Hematopoietic multipotent progenitor cell treated with erythropoietin and hydrocortisone succinate and interleukin-3 and kit ligand, for 6 days (in vitro differentiated cells): ENCODE measurements around the gene IFTAP.

Experiments used
- DNase-seq: peaks from one replicate; pipeline ENCODE4 v3.0.0-alpha.2; 2015

The IFTAP gene

GRCh38 chr11:36600180-36600579, 5.9 kb downstream of the IFTAP start:
- no peak for DNase-seq

- peak; percentile 39 for DNase-seq
Observed at GRCh38 chr11:36601155-36601554, 6.9 kb downstream of the IFTAP start.

DNA sequence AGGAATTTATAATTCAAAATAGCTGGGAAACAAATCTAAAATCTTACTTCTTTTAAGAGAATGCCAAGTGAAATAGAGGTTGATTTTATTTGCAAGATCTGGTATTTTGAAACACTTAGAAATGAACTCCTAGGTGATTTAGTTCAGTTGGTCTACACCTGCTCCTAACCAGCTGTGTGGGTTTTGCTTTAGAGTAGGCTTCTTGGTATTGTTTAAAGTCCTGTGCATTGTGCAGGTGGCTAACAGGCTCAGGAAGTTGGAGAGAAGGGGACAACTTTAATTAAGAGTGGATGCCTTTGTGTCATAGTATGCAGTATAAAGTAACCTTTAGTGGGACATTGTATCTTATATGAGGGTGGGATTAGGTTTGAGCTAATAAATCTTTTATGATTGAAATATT, 7.8 kb downstream of the IFTAP start:
- DNase-seq: no peak

DNA sequence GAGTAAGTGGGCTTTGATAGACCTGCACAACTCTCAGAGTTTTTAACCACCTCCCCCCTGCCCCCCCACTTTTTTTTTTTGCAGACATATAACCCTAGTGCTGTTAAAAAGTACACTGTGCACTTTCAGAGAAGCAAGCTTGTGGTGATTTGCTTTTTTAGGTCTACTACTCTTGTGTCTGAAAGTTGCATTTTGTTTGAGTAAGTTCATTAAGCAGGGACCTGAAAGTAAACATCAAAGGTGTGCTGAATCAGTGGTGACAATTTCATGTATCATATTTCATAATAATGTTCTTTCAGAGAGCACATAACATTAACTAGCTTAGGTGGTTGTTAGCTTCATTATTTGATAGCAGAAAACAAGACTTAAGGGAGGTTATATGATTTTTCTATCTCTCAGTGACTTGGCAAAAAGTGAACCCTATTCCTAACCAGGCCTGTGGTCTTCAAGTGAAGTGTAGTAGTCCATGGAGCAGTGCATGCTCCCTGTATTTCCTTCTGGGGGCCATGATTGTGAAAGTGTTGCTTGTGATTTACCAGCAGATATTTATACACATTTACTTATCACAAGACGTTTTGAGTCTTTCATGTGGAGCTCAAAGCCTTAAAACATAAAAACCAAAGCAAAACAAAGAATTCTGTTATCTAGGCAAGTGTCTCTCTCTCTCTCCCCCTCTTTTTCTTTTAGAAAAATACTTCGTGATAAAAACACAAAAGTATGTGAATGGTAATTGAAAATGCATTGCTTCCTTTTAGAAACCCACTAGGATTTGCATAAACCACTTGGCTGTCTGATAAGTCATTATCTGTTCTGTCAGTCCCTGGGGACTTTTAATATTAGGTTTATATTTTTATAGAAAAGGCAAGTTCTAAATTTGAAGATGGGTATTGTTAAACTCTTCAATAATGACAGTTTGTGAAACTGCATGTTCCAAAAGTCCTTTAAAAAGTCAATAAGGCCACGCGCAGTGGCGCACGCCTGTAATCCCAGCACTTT, 11.2 kb downstream of the IFTAP start:
- DNase-seq: peak; percentile 14

- DNase-seq: no peak
Observed at GRCh38 chr11:36608491-36609199, 14.3 kb downstream of the IFTAP start.

DNA sequence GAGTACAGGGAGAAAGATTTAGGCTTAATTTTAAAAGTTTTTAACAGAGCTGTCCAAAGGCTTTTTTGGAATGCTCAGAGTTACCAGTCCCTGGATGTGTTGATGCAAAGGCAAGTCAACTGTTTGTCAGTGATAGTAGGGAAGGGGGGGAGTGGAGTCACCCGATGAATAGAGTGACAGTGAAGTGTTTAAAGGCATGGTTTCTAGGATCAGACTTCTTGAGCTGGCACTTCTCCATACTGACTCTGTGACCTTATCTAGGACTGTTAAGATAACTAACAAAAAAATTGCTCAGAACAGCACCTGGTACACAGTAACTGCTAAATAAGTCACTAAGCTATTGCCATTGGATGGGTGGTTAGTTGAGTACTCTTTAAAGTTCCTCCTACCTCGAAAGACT, 15.1 kb downstream of the IFTAP start:
- peak; percentile 40 for DNase-seq

- no peak for DNase-seq
Observed at GRCh38 chr11:36615826-36616225, 21.5 kb downstream of the IFTAP start.

DNA sequence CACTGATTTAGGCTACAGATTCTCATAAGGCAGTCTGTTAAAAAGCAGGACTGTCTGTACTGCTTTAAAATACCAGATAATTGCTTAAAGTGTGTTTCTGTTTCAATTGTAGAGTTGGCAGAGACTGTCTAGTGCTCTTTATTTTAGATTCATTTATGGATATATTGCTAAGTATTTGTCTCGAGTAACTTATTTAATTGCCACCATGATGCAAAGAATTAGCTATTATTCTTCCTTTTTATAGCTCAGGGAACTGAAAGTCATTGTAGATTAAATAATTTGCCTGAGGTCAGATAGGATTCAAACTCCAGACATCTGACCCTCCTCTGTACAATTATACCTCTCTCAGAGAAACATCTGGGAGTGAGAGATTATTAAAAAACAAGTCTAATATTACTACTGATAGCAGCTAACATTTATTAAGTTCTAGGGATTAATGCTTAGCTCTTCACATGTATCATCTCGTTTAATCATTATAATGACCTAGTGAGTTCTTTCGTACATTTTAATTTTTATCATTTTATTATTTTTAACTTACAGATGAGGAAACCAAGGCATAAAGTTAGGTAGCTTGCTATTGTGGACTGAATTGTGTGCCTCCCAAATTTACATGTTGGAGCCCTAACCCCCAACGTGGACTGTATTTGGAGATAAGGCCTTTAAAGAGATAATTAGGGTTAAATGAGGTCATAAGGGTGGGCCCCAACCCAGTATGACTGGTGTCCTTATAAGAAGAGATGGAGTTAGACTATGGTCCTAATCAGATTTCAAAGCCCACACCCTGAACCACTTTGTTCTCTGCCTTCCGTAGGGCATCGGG, 23.5 kb downstream of the IFTAP start:
- DNase-seq: peak; percentile 85

- DNase-seq: no peak
Observed at GRCh38 chr11:36618363-36619047, 24.2 kb downstream of the IFTAP start.

GRCh38 chr11:36619502-36619901, 25.2 kb downstream of the IFTAP start:
- peak; percentile 71 for DNase-seq

DNA sequence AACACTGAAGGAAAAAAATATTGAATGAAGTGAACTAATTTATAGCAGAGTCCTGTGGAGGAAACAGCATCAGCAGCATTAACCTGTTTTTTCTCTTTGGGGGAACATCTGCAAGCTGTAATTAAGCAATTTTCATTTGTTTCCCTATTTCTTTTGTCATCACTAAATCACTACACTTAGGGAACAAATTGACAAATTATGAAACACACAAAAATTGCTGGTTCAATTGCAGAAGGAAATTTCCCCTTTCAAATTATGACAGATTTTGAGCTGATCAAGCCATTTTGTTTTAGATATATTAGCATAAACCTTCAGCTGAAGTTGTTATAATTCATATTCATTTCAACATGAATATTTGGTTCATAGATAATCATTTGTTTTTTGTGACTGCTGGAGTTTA, 25.9 kb downstream of the IFTAP start:
- DNase-seq: no peak

GRCh38 chr11:36622431-36623136, 28.3 kb downstream of the IFTAP start:
- DNase-seq: peak; percentile 85

GRCh38 chr11:36623494-36623893, 29.2 kb downstream of the IFTAP start:
- no peak for DNase-seq

DNA sequence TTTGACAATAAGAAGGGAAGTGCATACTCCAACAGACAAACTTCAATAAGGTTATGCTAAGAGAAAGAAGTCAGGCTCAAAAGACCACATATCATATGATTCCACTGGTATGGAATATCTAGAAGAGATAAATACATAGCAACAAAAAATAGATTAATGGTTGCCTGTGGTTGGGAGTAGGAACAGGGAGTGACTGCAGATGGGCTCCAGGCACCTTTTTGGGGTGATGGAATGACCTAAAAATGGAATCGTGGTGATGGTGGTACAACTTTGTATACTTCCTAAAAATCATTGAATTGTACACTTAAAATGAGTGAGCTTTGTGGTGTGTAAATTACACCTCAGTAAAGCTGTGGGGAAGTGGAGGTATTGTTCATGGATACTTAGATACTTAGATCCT, 32.7 kb downstream of the IFTAP start:
- no peak for DNase-seq

GRCh38 chr11:36627471-36627870, 33.2 kb downstream of the IFTAP start:
- no peak for DNase-seq

- DNase-seq: peak; percentile 17
Observed at GRCh38 chr11:36628141-36628540, 33.8 kb downstream of the IFTAP start.

- no peak for DNase-seq
Observed at GRCh38 chr11:36628765-36629244, 34.5 kb downstream of the IFTAP start.

GRCh38 chr11:36631774-36632173, 37.5 kb downstream of the IFTAP start:
- DNase-seq: no peak

DNA sequence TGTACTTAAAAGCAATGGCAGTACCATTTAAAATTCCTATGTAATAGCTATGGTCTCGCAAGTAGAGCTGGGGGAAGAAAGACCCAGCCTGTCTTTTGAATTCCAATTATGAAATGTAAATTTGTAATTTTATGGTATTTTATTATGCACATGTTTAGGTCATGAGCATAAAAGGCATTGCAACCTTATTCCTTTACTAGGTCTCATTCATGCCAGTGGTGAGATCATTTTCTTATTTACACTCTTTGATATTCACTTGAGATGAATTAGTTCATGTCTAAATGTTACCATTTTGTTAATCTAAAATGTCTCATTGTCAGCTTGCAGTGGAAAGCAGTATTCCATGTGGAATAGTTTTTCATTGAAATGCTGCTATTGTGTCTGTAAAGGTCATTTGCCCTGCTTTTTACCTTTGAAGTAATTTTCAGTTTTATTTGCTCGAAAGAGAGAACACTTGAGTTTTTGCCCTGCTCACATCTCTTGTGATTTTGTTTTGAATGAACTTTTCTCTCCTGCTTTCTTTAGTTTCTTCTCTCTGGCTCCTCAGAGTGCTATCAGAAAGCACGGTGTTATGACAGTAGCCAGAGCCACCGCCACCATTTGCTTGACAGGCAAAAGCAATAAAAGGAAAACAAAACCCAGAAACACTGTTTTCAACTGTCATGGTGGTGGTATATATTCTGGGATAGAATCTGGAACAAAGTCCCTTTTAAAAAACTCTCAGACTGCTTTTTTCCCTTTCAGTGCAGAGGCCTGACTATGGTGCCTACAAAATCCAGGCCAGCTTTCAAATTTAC, 41.0 kb downstream of the IFTAP start:
- no peak for DNase-seq

- no peak for DNase-seq
Observed at GRCh38 chr11:36638556-36638955, 44.3 kb downstream of the IFTAP start.
